ENCODE results near the gene HOXD12. TPM values are rescaled to one million over a fixed set of nuclear protein-coding genes. Genes with fewer than 3 reads are reported as not detected.

HOXD12 gene
- total RNA-seq, 1 experiment from 2014 or later: not detected

DNA sequence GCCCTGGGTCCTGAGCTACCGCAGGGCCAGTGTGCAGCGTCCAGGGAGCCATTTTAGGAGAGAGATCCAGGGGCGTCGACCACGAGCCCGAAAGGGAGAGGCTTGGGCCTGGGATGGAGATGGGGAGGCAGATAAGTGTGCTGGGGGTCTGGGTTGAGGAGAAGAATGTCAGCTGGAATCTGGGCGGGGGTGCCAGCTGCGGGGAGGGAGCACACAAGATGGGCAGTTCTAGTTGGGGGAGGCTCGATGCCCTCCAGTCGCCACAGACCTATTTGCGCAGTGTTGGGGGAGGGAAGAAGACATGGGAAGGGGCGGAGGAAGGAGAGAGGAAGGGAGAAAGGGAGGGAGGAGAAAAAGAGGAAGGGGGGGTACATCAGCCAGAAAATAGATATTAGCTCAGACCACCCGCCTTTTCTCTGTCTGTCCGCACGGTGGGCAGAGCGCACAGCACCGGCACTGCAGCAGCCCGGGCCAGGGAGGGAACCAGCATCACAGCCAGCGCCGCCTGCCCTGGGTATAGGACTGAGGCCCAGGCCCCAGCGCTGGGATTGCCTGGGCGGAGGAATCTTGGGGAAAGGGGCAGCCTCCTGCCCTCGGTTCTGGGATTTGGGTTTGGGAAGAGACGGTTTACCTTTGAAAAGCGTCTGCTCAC, 5.6 kb downstream of the HOXD12 start:
- DNase-seq (ENCODE audit: low spot score): peak; percentile 70

- peak; percentile 30 for DNase-seq (ENCODE audit: low spot score)
Measured at GRCh38 chr2:176105730-176106580, 6.4 kb downstream of the HOXD12 start.

- peak; percentile 76 for DNase-seq (ENCODE audit: low spot score)
Measured at GRCh38 chr2:176106581-176107539, 7.3 kb downstream of the HOXD12 start, which contains the start of gene HOXD11. Gene HOXD11, plus strand, starts transcription at chr2:176107280. Its CDS starts 76 bp downstream, at chr2:176107356.

DNA sequence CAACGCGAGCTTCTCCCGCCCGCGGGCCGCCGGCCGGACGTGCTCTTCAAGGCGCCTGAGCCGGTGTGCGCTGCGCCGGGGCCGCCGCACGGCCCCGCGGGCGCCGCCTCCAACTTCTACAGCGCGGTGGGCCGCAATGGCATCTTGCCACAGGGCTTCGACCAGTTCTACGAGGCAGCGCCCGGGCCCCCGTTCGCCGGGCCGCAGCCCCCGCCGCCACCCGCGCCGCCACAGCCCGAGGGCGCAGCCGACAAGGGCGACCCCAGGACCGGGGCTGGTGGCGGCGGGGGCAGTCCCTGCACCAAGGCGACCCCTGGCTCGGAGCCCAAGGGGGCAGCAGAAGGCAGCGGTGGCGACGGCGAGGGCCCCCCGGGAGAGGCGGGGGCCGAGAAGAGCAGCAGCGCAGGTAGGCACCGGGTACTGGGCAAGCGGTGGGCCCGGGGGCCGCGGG, 8.2 kb downstream of the HOXD12 start:
- no peak for DNase-seq (ENCODE audit: low spot score)

DNA sequence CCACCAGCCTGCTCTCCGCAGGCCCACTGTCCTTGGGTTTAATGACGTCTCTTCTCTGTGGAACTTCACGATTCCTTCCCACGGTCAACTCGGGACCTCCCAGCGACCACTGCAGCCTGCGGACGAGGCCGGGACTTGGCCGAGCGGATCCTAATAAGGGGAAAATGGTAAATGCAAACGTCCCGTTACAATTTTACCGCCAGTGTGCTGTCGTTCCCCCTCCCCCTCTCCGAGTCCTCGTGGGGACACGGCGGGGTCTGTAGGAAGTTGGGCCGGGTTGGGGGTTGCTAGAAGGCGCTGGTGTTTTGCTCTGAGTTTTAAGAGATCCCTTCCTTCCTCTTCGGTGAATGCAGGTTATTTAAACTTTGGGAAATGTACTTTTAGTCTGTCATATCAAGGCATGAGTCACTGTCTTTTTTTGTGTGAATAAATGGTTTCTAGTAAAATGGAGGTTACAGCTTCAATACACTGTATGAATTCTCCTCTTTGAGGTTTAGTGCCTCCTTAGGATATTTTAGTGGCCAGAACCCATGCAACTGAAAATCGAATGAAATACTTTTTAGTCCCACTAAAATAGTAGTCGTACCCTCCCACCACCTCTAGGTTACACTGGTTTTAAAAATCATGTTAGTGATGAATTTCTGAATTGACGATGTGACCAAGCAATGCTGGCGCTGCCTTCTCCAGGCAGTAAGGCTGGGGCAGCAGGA, 9.8 kb downstream of the HOXD12 start:
- no peak for DNase-seq (ENCODE audit: low spot score)

DNA sequence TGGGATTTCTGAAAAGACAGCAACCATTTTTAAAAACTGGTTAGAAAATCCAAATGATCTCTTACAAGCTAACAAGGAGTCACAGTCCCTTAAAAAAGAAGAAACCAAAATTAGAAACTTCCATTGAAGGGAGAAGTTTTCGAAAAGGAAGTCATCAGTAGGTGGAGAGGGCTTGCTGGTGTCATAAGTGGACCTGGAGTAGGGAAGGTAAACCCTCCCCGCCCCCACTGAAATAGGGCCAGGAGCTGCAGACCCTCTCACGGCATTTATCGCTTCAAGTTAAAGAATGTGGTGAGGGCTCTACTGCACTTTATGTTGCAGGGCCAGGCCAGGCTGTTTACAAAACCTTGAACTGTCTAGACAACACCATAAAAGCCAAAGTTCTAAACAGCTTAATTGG, 10.4 kb downstream of the HOXD12 start:
- no peak for DNase-seq (ENCODE audit: low spot score)

GRCh38 chr2:176110415-176111308, 11.1 kb downstream of the HOXD12 start:
- no peak for DNase-seq (ENCODE audit: low spot score)

DNA sequence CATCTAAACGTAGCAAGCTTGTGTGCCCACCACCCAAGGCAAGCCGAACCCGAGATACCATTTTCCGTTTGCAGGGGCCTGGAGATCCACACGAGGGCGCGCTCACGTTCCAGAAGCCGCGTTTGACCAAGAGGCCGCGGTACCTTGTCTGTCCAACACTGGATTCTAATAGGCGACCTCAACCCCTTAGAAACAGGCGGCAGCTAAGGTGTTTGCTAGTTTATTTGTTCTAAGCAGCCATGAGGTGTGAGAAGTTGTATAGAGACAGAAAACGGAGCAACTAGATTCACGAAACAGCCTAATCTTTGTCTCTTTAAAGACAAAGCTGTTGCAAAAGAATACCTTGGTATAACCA, 11.7 kb downstream of the HOXD12 start:
- DNase-seq (ENCODE audit: low spot score): no peak

DNA sequence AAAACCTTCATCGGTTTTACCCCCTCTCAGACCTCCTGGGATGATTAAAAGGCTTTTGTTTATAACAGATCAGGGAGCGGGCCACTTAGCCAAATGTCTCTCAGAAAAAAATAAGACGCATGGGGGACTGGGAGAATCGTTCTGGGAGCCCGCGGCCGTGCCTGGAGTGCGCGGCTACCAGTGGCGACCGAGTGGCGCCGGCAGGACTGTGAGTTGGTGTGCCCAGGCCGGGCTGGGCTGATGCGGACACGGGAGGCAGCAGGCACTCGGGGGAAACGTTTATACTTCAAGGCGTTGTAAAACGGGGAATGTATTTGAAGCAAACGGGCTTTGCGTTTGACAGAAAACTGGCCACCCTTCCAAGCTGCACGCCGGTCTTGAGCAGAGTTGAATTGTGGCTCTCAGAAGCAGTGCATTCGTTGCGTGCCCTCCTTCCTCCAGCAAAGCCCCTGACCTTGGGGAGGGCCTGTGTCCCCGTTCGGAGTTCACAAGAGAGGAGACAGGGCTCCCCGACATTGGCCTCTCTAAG, 12.3 kb downstream of the HOXD12 start:
- no peak for DNase-seq (ENCODE audit: low spot score)

DNA sequence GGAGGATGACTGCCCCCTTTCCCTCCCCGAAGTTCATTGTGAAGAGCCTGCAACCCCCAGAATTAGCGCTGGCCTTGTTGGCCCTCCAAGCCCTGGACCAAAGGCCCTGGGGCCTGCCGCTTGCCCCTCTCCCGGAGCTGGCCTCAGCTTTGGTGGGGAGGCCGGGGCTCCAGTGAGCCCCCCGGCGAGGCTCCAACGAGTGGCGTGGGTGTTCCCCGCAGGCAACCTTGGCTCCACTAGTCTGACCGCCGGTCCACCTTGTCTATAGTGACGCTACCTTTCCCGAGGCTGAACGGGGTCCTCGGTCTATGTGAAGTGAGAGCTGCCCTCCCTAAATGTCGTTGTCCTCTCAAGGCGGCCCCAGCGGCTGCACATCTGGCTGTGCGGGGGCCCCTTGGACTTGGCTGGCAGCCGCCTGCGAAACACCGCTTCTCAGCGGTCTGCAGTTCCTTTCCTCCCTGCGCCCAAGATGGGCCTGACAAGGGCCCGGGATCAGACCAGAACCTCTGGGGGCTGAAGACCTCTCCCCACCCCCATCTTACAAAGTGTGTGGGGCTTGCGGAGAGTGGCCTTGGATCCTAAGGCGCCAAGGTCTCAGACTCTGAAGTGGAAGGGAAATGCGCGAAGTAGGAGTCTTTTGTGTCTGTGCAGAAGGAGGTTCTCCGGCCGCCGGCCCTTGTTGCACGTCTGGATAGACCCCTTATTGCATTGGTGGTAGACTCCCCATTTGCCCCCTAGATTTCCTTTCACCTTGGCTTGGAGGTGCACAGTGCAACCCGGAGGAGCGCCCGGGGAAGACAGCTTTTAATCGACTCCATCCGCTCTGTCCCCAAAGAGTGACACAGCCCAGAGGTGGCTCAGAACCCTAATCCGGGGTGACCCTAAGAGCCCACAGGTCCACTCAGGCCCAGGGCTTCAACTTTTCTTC, 13.0 kb downstream of the HOXD12 start:
- no peak for DNase-seq (ENCODE audit: low spot score)

DNA sequence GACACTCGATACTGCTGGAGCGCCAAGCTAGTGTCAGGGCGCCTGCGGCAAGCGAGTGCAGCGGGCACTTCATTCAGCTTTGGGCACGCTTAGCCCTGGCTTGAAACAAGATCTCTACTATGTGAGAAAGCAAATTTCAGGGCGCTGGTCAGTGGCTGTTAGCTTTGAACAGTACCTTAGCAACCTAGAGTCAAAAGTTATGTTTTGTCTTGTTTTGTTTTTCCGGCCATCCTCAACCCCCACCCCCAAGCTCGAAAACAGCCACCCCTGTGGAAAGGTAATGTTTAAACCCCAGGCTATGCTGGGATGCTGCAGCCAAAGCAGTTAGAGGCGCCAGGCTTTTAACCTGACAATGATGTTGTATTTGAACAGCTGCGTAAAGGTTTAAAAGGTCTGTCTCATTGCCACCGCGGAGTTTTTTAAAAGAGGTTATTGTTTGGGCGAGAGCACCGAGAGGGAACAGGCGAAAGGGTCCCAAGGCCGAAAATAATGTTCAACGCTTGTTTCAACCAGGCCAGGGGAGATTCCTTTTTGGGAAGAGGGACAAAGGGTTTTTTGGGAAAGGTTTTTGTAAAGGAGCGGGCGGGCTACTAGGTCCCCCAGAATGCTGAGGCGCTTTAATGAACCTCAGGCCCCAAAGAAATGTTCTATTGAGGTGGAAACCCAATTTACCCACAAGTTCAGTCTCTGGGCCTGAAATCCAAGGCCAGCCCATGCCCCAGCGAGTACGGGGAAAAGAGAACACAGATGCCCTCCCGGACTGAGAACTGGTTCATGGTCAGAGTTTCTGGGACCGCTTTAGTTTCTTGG, 14.7 kb downstream of the HOXD12 start:
- no peak for DNase-seq (ENCODE audit: low spot score)

DNA sequence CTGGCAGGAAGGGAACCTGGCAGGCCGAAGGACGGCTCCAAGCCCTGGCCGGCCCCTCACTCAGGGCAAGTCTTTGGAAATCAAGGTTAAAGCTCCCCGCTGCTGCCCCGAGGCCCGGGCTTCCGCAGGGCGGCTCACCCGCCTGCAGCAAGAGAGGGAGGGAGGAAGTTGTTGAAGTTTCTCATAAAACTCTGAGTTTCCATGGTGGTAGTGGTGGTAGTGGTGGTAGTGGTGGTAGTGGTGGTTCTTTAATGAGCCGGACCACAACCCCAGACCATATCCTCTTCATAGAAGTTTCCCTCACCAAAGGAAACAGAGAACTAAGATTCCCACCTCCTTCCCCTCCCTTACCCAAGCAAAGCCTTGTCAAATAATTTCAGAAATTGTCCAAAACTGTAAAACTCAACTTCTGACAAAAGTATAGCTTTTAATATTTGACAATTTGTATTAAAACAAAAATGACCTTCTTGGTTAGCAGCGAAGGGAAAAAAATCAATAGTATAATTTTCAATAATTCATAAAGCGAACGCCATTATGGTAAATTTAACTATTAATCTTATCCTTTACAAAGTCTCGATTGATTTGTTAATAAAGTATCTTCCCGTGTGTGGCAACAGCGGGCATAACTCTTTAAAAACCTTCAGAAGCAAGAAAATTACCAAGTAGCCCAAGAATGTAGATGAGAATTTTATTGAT, 15.5 kb downstream of the HOXD12 start:
- DNase-seq (ENCODE audit: low spot score): no peak

DNA sequence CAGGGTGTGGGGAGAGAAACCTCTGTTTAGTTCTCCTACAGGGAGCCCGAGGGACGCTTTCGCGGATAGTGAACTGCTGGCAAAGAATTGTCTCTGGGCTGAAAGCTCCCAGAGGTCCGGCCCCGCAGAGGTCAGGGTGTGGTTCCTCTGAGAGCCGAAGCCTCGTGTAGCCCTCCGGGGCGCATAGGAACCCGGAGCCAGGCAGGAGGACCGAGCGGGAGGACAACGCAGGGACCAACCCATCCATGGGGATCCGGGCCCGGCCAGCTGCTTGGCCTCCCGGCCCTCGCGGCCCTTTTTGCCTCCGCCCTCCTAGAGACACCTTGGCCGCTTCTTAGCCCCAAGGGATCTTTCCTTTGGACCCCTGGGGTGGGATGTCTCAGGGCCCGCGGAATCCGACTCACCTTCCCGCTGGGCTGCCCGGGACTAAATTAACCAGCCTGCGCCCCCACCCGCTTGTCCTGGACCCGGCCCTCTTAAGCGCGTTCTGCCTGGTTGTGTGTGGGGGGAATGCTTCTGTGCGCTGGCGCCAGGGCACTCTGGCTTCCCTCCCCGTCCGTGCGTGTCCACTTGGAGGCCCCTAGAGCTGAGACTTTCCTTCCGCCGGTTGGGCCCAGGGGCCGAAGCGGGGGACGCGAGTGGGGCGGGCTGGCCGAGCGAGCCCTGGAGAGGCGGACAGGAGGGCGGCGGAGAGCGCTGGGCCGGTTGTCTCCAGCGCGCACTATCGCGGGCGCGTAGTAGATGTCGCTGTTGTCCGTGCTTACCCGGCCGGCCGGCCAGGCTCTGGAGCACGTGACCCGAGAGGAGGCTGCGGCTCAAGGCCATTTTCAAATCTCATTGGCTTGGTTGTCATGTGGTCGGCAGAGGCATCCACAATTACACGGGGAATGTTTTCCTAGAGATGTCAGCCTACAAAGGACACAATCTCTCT, 16.6 kb downstream of the HOXD12 start, which contains the start of gene HOXD10:
Gene HOXD10, plus strand, starts transcription at position 896 of the 931 bp plus-strand sequence. CDS start 56 bp downstream, outside the sequence.
- DNase-seq (ENCODE audit: low spot score): no peak

GRCh38 chr2:176117162-176117822, 17.7 kb downstream of the HOXD12 start:
- no peak for DNase-seq (ENCODE audit: low spot score)

DNA sequence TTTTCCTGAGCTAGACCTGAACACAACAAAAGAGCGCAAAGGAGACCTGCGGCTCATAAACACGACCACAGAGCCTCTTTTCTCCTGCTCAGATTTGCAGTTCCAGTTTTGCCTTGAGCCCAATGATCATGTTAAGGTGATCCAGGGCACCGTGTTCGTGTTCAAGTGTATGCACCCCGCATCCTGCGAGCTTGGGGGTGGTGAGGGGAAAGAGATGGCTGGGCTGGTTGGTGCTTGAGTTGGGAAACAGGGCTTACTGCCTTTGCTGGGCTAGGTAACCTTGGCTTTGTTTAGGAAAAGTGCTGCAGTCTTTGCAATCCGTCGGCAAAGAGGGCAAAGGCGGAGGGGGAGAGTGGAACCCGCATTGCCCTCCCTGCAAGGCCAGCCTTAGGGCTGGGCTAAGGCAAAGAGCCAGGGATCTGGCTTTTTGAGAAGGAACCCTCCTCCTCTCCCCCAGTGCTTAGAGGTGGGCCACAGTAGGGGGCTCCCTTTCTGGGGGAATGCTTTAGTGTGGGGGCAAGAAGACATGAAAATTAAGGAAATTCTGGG, 18.3 kb downstream of the HOXD12 start:
- DNase-seq (ENCODE audit: low spot score): no peak

Data from A172 (cell line).